Measurements from ENCODE around the gene ASAP2.

The ASAP2 gene

DNA sequence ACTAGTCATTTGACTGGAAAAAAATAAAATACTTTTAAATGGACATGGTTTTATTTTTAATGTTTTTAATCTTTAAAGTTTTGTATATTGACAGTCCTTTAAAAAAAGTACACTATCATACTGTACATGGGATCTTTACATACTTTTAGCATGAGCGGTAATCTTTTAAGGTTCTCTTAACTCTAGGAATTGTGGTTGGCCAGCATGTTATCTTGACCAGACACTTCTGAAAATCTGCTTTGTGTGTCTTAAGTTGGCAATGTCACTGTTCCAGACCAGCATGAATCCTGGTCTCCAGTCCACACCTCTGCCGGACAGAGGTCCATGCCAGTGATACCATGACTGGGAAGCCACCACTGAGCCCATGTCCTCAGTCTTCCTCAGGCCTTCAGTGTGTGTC, 199.0 kb downstream of the ASAP2 start:
- DNase-seq (ENCODE audit: low read depth): no peak

GRCh38 chr2:9406529-9407362, 200.1 kb downstream of the ASAP2 start:
- DNase-seq (ENCODE audit: low read depth): no peak

- DNase-seq (ENCODE audit: low read depth): no peak
These were observed 200.8 kb downstream of the ASAP2 start for GRCh38 chr2:9407363-9407811.

GRCh38 chr2:9408641-9409151, 202.1 kb downstream of the ASAP2 start:
- DNase-seq (ENCODE audit: low read depth): no peak

GRCh38 chr2:9410108-9410507, 203.5 kb downstream of the ASAP2 start:
- no peak for DNase-seq (ENCODE audit: low read depth)

DNA sequence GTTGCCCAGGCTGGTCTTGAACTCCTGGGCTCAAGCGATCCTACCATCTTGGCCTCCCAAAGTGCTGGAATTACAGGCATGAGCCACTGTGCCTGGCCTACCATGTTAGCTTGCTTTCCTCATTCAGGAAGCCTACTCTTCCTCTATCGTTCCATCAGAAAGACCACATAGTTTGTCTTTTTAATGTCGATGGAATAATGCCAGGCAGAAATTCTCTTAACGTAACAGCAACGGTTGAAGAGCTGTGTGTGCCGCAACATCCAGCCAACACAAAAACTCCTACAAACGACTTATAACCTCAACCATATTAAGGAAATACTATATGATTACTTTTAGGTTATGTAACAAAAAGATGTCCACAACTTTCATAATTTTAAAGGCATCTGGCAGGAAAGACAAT, 206.2 kb downstream of the ASAP2 start:
- no peak for DNase-seq (ENCODE audit: low read depth)

DNA sequence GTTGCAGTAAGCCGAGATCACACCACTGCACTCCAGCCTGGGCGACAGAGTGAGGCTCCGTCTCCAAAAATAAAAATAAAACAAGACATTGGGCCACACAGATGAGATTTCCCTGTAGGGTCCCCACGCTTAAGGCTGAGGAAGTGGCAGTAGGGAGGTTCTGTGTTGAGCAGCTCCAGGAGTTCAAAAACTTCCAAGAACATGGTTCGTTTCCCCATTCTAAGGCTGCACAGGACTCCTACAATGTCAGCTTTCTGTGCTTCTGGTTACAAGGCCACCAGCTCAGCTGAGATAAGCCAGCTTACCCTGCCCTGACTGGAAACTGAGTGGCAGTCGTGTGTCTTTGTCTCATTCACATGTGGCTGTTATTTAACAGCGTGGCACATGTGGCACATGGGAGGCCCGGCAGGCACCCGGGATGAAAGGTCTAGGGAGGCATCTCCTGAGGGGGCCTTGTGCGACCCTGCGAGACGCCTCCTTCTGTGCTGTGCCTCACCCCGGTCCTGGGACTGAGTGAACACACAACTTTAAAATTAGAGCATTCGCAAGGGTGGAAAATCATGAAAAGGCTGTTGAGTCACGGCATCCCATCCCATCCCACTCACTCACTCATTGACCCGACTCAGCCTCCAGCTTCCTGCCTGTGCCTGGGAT, 209.0 kb downstream of the ASAP2 start:
- DNase-seq (ENCODE audit: low read depth): no peak

GRCh38 chr2:9416267-9416961, 209.8 kb downstream of the ASAP2 start:
- DNase-seq (ENCODE audit: low read depth): no peak

GRCh38 chr2:9416962-9417316, 210.3 kb downstream of the ASAP2 start:
- no peak for DNase-seq (ENCODE audit: low read depth)

DNA sequence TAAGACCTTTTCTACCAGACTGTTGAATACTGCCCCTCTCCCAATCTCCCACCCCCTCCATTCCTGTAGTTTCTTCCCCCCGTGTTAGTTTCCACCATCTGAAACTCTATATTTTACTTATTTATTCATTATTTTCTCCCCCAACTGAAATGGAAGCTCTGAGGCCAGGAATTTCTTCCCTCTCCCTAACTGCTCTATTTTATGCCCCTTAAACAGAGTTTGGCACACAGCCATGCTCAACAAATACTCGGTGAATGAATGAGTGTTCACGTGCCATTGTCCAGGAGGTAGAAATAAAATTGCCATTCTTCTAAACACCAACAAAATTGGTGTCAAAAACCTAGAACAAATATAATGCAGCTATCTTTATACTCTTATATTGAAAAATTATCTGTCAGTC, 211.1 kb downstream of the ASAP2 start:
- DNase-seq (ENCODE audit: low read depth): no peak

GRCh38 chr2:9418746-9419145, 212.1 kb downstream of the ASAP2 start:
- no peak for DNase-seq (ENCODE audit: low read depth)

- no peak for DNase-seq (ENCODE audit: low read depth)
These were observed 212.9 kb downstream of the ASAP2 start for GRCh38 chr2:9419541-9419940.

GRCh38 chr2:9420495-9420894, 213.9 kb downstream of the ASAP2 start:
- no peak for DNase-seq (ENCODE audit: low read depth)

GRCh38 chr2:9422321-9423099, 215.9 kb downstream of the ASAP2 start:
- peak; percentile 15 for DNase-seq (ENCODE audit: low read depth)

DNA sequence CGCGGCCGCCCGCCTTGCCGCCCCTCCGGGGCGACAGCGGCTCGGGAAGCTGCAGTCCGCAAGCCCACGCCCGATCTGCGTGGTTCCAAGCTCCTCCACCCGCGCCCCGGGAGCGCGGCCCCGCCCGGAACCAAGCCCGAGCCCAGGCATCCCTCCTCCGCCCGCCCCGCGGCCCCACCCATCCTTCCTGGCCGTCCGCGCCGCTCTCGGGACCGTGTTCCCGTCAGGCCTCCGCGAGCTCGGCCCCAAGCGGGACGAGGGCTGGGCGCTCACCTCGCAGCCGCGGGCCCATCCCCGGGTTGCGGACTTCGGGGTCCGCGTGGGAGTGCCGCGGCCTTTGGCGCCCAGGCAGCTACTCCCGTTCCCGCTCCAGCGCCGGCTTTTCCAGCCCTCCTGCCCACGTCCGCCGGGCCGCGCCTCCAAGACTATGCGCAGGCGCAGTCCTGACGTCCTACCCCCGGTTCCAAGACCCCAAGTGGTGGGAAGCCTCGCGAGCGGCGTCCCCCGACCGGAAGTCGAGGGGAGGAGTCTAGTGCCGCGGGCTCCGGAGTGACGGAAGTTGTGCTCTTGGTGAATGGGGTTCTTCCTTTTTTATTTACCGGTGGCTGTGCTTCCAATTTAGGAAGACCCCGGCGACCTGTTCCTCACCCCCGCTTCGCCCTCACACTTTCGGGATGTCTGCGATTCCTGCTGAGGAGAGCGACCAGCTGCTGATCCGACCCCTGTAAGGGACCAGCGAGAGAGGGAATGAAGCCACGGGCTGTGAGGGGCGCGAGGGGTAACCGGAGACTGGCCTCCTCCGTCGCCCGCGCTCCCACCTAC, 216.7 kb downstream of the ASAP2 start, which contains the start of the genes CPSF3 and ITGB1BP1:
CPSF3 (plus strand) TSS at position 555 of the 822 bp plus-strand sequence; CDS start at position 675, 120 bp downstream.
ITGB1BP1 (minus strand) TSS at position 429 of the 822 bp plus-strand sequence. CDS start 4,831 bp downstream, outside the sequence.
- DNase-seq (ENCODE audit: low read depth): peak; percentile 87

DNA sequence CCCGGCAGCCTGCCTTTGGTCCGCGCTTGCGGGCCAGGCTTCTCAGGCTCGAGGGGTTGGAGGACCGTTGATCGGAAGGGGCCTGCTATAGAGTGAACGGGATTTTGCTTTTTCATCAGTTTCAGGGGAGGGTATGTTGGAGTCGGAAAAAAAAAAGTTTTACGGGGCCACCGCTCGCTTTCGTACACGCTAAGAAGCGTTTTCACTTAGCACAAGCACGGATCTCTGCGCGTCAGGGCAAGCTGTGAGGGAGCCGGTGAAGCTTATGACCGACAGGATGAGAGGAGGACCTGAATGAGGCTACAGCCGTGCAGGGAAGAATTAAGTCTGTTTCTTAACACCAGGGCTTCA, 217.3 kb downstream of the ASAP2 start:
- DNase-seq (ENCODE audit: low read depth): no peak

DNA sequence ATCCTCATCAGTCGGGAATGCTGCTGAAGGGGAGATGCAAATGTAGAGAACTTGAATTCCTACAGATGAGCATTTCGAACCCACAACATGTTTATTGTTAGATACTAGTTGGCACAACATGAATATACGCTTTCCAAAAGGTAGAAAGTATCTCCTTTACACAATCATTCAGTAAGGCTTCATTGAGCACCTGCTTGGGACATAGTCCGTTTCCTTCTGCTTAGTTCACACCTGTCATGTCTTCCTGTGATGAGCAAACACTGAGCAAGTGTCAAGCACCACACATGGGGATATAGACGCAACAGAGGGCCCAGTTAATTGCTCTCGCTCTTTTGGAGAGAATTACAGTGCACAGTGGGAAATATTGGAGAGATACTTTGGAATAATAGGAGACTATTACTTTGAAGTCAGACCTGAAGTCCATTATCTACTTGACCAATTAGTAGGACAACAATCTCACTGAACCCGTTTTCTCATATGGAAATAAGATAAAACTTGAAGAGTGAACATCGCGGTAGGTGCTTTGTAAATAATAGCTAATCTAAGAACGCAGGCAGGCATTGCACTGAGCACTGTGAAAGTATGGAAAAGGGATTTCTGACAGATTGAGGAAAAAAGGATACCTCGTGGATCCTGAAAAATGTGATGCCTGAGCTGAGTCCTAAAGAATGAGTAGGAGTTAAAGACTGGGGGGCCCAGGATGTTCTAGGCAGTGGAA, 218.0 kb downstream of the ASAP2 start:
- DNase-seq (ENCODE audit: low read depth): no peak

DNA sequence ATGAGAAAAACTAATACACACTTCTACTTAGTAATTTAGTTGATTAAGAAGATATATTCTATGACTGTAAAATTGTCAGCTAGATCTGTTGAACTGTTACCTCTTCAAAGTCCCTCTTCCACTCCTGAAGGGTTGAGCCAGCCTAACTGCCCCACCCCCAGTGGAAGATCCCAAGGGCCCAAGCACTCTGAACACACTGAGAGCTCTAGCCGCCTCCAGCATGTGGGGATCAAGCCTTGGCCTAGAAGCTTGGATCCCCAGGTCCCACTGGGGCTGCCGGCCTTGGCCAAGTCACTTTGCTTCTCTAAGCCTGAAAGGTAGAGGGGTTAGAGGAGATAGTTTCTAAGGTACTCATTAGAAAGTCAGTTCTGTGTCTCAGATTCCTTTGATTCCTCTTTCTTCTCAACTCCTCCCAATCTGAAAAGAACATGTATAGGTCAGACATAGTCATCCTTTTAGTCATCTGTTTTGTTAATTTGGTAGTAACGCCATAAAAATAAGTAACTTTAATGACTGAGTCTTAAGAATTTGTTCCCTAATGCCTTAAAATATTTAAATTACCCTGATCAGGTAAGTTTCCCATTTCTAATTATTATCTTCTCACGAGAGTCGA, 222.5 kb downstream of the ASAP2 start:
- no peak for DNase-seq (ENCODE audit: low read depth)

Measured in stimulated activated CD8-positive, alpha-beta memory T cell treated with anti-CD3 and anti-CD28 coated beads, Interleukin-15, amount 100 ng/mL, for 1 hour (primary cell).